Measurements from ENCODE around the gene TRAPPC3.
A peak's percentile ranks its signal among the peaks of the same experiment; 100 is the strongest.

DNA sequence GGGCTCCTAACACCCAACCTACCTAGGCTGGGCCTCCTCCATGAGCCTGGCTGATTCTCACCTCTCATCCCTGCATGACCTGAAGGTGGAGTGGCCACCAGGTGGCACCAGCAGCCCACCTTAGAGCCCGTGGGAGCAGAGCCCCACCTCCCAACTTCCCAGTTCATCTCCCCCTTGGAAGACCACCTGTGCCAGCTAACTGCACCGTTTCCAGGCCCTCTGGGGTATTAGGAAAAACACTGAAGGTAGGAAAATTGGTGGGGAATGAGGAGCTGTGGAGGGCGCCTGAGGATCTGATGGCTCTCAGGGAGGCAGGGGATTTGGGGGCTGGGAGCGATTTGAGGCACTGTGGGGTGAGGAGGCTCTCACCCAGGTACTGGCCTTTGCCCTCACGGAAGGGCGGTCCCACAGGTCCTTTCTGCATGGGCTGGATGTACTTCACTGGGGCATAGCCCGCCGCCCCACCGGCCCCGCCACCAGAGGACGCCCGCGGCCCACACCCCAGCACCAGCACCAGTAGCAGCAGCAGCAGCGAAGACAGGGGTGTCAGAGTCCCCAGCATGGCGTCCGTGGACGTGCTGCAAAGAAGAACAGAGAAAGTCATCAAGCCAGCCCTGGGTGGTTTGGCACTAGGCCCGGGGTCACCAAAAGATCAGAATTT is 49.5 kb downstream of the TRAPPC3 start:
- TF ChIP-seq, protein P1, sequence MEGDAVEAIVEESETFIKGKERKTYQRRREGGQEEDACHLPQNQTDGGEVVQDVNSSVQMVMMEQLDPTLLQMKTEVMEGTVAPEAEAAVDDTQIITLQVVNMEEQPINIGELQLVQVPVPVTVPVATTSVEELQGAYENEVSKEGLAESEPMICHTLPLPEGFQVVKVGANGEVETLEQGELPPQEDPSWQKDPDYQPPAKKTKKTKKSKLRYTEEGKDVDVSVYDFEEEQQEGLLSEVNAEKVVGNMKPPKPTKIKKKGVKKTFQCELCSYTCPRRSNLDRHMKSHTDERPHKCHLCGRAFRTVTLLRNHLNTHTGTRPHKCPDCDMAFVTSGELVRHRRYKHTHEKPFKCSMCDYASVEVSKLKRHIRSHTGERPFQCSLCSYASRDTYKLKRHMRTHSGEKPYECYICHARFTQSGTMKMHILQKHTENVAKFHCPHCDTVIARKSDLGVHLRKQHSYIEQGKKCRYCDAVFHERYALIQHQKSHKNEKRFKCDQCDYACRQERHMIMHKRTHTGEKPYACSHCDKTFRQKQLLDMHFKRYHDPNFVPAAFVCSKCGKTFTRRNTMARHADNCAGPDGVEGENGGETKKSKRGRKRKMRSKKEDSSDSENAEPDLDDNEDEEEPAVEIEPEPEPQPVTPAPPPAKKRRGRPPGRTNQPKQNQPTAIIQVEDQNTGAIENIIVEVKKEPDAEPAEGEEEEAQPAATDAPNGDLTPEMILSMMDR (conservative IDR thresholded peaks at IDR 0.05; ENCODE audit: low read depth, low read length), result peak; percentile 95
- TF ChIP-seq EZH2phosphoT487 (IDR thresholded peaks at IDR 0.05; ENCODE audit: borderline replicate concordance, low read length), result no peak
